HG02885 (cell line): ENCODE results near the gene PCNX4.
"Not testable (repeated sequence)": the region's sequence is repeated elsewhere in the genome, so short reads cannot be mapped to it uniquely, and the experiment has no call there.

Source experiments
- ATAC-seq: cut with Tn5 transposase; IDR thresholded peaks from one replicate; pipeline ENCODE4 v1.9.1; 2021; ENCODE audit warnings: mild to moderate bottlenecking; ENCODE audit not compliant: unreplicated experiment, poor library complexity

PCNX4 gene

GRCh38 chr14:60099855-60100254 lies 8.1 kb downstream of the PCNX4 start:
- ATAC-seq: not testable (repeated sequence)

GRCh38 chr14:60101786-60102185 lies 10.1 kb downstream of the PCNX4 start:
- ATAC-seq: no peak

- no peak for ATAC-seq
Measured at GRCh38 chr14:60102389-60102788, 10.7 kb downstream of the PCNX4 start.

GRCh38 chr14:60106339-60106738 lies 14.6 kb downstream of the PCNX4 start:
- no peak for ATAC-seq

GRCh38 chr14:60107477-60107876 lies 15.8 kb downstream of the PCNX4 start:
- no peak for ATAC-seq

- no peak for ATAC-seq
Measured at GRCh38 chr14:60111732-60112131, 20.0 kb downstream of the PCNX4 start.

- no peak for ATAC-seq
Measured at GRCh38 chr14:60114881-60115280, 23.2 kb downstream of the PCNX4 start.

GRCh38 chr14:60116181-60116580 lies 24.5 kb downstream of the PCNX4 start:
- ATAC-seq: no peak

- no peak for ATAC-seq
Measured at GRCh38 chr14:60125918-60126317, 34.2 kb downstream of the PCNX4 start.

- ATAC-seq: no peak
Measured at GRCh38 chr14:60133487-60133886, 41.8 kb downstream of the PCNX4 start.

- no peak for ATAC-seq
Measured at GRCh38 chr14:60134702-60135101, 43.0 kb downstream of the PCNX4 start.

GRCh38 chr14:60151715-60152114 lies 60.0 kb downstream of the PCNX4 start:
- peak; percentile 88 for ATAC-seq

GRCh38 chr14:60153991-60154390 lies 62.3 kb downstream of the PCNX4 start:
- no peak for ATAC-seq

GRCh38 chr14:60154671-60155070 lies 62.9 kb downstream of the PCNX4 start:
- no peak for ATAC-seq

GRCh38 chr14:60160422-60160821 lies 68.7 kb downstream of the PCNX4 start:
- ATAC-seq: no peak

- ATAC-seq: no peak
Measured at GRCh38 chr14:60161196-60162107, 69.7 kb downstream of the PCNX4 start.

- ATAC-seq: no peak
Measured at GRCh38 chr14:60163693-60164092, 72.0 kb downstream of the PCNX4 start.

GRCh38 chr14:60164404-60164711 lies 72.6 kb downstream of the PCNX4 start:
- ATAC-seq: peak; percentile 6

- peak; percentile 88 for ATAC-seq
Measured at GRCh38 chr14:60164712-60165546, 73.2 kb downstream of the PCNX4 start, which contains the start of gene DHRS7. Gene DHRS7, minus strand, starts transcription at chr14:60165398. Its CDS starts 89 bp downstream, at chr14:60165309.

GRCh38 chr14:60165547-60165876 lies 73.8 kb downstream of the PCNX4 start:
- peak; percentile 15 for ATAC-seq

GRCh38 chr14:60166142-60166541 lies 74.4 kb downstream of the PCNX4 start:
- no peak for ATAC-seq
